ENCODE measurements around the gene CNTN3.

Gene CNTN3

GRCh38 chr3:74614107-74614967, at the start of gene CNTN3:
Gene CNTN3 (minus strand): TSS chr3:74614659. CDS start chr3:74521112, 93,547 bp downstream.
- no peak for DNase-seq (ENCODE audit: low read depth in 2 of 2)

- no peak for DNase-seq (ENCODE audit: low read depth in 2 of 2)
These were observed 48.7 kb upstream of the CNTN3 start for GRCh38 chr3:74663178-74663577.

GRCh38 chr3:74661672-74662071, 47.2 kb upstream of the CNTN3 start:
- DNase-seq (ENCODE audit: low read depth in 2 of 2): no peak

- DNase-seq (ENCODE audit: low read depth in 2 of 2): no peak
These were observed 37.4 kb upstream of the CNTN3 start for GRCh38 chr3:74651885-74652284.

- no peak for DNase-seq (ENCODE audit: low read depth in 2 of 2)
These were observed 36.8 kb upstream of the CNTN3 start for GRCh38 chr3:74651292-74651691.

GRCh38 chr3:74648107-74648506, 33.6 kb upstream of the CNTN3 start:
- no peak for DNase-seq (ENCODE audit: low read depth in 2 of 2)

GRCh38 chr3:74646094-74646493, 31.6 kb upstream of the CNTN3 start:
- no peak for DNase-seq (ENCODE audit: low read depth in 2 of 2)

- no peak for DNase-seq (ENCODE audit: low read depth in 2 of 2)
These were observed 29.2 kb upstream of the CNTN3 start for GRCh38 chr3:74643636-74644035.

- DNase-seq (ENCODE audit: low read depth in 2 of 2): no peak
These were observed 28.4 kb upstream of the CNTN3 start for GRCh38 chr3:74642876-74643275.

- DNase-seq (ENCODE audit: low read depth in 2 of 2): no peak
These were observed 25.8 kb upstream of the CNTN3 start for GRCh38 chr3:74640211-74640610.

- DNase-seq (ENCODE audit: low read depth in 2 of 2): no peak
These were observed 25.2 kb upstream of the CNTN3 start for GRCh38 chr3:74639681-74640080.

- no peak for DNase-seq (ENCODE audit: low read depth in 2 of 2)
These were observed 22.5 kb upstream of the CNTN3 start for GRCh38 chr3:74636981-74637380.

GRCh38 chr3:74633021-74633420, 18.6 kb upstream of the CNTN3 start:
- DNase-seq (ENCODE audit: low read depth in 2 of 2): no peak

GRCh38 chr3:74631351-74632140, 17.1 kb upstream of the CNTN3 start:
- DNase-seq (ENCODE audit: low read depth in 2 of 2): no peak

- DNase-seq (ENCODE audit: low read depth in 2 of 2): no peak
These were observed 16.1 kb upstream of the CNTN3 start for GRCh38 chr3:74630602-74631001.

GRCh38 chr3:74626011-74626410, 11.6 kb upstream of the CNTN3 start:
- DNase-seq (ENCODE audit: low read depth in 2 of 2): no peak

- DNase-seq (ENCODE audit: low read depth in 2 of 2): no peak
These were observed 9.8 kb upstream of the CNTN3 start for GRCh38 chr3:74624301-74624700.

- DNase-seq (ENCODE audit: low read depth in 2 of 2): no peak
These were observed 8.9 kb upstream of the CNTN3 start for GRCh38 chr3:74623261-74623836.

- DNase-seq (ENCODE audit: low read depth in 2 of 2): no peak
These were observed 7.1 kb upstream of the CNTN3 start for GRCh38 chr3:74621581-74621980.

GRCh38 chr3:74617776-74618175, 3.3 kb upstream of the CNTN3 start:
- no peak for DNase-seq (ENCODE audit: low read depth in 2 of 2)

- DNase-seq (ENCODE audit: low read depth in 2 of 2): no peak
These were observed 845 bp downstream of the CNTN3 start for GRCh38 chr3:74613521-74614106.

- no peak for DNase-seq (ENCODE audit: low read depth in 2 of 2)
These were observed 1.4 kb downstream of the CNTN3 start for GRCh38 chr3:74613060-74613459.

Measured in stimulated activated CD4-positive, alpha-beta T cell treated with anti-CD3 and anti-CD28 coated beads, Interleukin-1b, Interleukin-23, amount 100 ng/mL, for 4 hours (primary cell).